Peyer's patch (tissue), 4 donors: ENCODE data around the gene SNX33. TPM values are rescaled to one million over a fixed set of nuclear protein-coding genes. Genes with fewer than 3 reads are reported as not detected.
A peak's percentile ranks its signal among the peaks of the same experiment; 100 is the strongest.
"Not testable (repeated sequence)": the region's sequence is repeated elsewhere in the genome, so short reads cannot be mapped to it uniquely, and the experiment has no call there.

ENCODE experiments used
- DNase-seq, 3 donors: peaks; one replicate each; pipeline ENCODE4 v3.0.0-alpha.2; 2017 to 2019
- H3K27ac ChIP-seq, 4 donors: fragments of 200-600 bp; sonication (generic); one replicate each; pipeline ENCODE4 v1.5.1; 2016 to 2019
- H3K27me3 ChIP-seq, 2 donors: fragments of 200-600 bp; sonication (generic); one replicate each; pipeline ENCODE4 v1.5.1; 2019
- H3K36me3 ChIP-seq, 3 donors: fragments of 200-600 bp; sonication (generic); one replicate each; pipeline ENCODE4 v1.5.1; 2016 to 2019
- H3K4me1 ChIP-seq, 4 donors: fragments of 200-600 bp; sonication (generic); one replicate each; pipeline ENCODE4 v1.5.1; 2016 to 2019
- H3K4me3 ChIP-seq, 4 donors: fragments of 200-600 bp; sonication (generic); 1 replicate in 3 of 4; 2 replicates in 1 of 4; pipeline ENCODE4 v1.5.1; 2016 to 2019; ENCODE audit warnings: mild to moderate bottlenecking in 1 of 4
- H3K9me3 ChIP-seq, 4 donors: fragments of 200-600 bp; sonication (generic); one replicate each; pipeline ENCODE4 v1.5.1; 2016 to 2019; ENCODE audit warnings: mild to moderate bottlenecking in 1 of 4
- CTCF ChIP-seq, 6 experiments: fragments of 450-650 bp in 4 of 6; fragments of 200-600 bp in 2 of 6; sonication (generic) in 1 of 6; IDR thresholded peaks; one replicate each; pipeline ENCODE4 v1.5.1; 2017 to 2019; ENCODE audit warnings: antibody characterized with exemption in 6 of 6, mild to moderate bottlenecking in 3 of 6, moderate library complexity in 1 of 6
- POLR2A ChIP-seq, 2 donors: fragments of 450-650 bp; IDR thresholded peaks; one replicate each; pipeline ENCODE4 v1.5.1; 2017; ENCODE audit warnings: antibody characterized with exemption in 2 of 2, mild to moderate bottlenecking in 2 of 2, moderate library complexity in 2 of 2
- total RNA-seq, 4 donors: library from RNA; depleted of rRNA; stranded (reverse); fragments of >200 nt; gene quantifications; one replicate each; pipeline ENCODE4 v1.1.0, GENCODE V29; 2016

The SNX33 gene
- total RNA-seq, 4 donors from 2014 or later, result 35.5 to 53.7 (median 49.5) TPM

GRCh38 chr15:75697523-75697922 lies 49.8 kb downstream of the SNX33 start:
- DNase-seq, result no peak
- H3K36me3 ChIP-seq, result no peaks in the 10 kb centered on the region
- peaks cover 0 to 45% (median 10%) of the 10 kb centered on the region in 4 donors for H3K4me1 ChIP-seq
- H3K27ac ChIP-seq, result peak overlapping the region in 2 of 4 donors; percentile 52 to 80
- TF ChIP-seq POLR2A (IDR thresholded peaks at IDR 0.05) (no peak), CTCF (IDR thresholded peaks at IDR 0.05) (no peak)
- H3K4me3 ChIP-seq, result no peak overlapping the region
- no peaks in the 10 kb centered on the region for H3K27me3 ChIP-seq
- no peaks in the 10 kb centered on the region for H3K9me3 ChIP-seq

GRCh38 chr15:75697974-75698747 lies 50.4 kb downstream of the SNX33 start:
- H3K9me3 ChIP-seq, DNase-seq, H3K36me3 ChIP-seq, H3K4me3 ChIP-seq, H3K27me3 ChIP-seq: not testable (repeated sequence)
- Histone ChIP-seq H3K4me1 (peaks cover 0 to 45% (median 10%) of the 10 kb centered on the region in 4 donors), H3K27ac (peak overlapping the region in 2 of 4 donors; percentile 34 to 80)

- H3K27ac ChIP-seq, result peak overlapping the region in 3 of 4 donors; percentile 25 to 80 (median 34)
- not testable (repeated sequence) for H3K36me3 ChIP-seq, H3K27me3 ChIP-seq, H3K9me3 ChIP-seq, DNase-seq, H3K4me3 ChIP-seq
- peaks cover 0 to 37% (median 6%) of the 10 kb centered on the region in 4 donors for H3K4me1 ChIP-seq
Measured at GRCh38 chr15:75699517-75699916, 51.8 kb downstream of the SNX33 start.

GRCh38 chr15:75699961-75700874 lies 52.5 kb downstream of the SNX33 start:
- DNase-seq, result peak in 1 of 3 donors; percentile 28
- H3K9me3 ChIP-seq, H3K36me3 ChIP-seq, H3K4me3 ChIP-seq, H3K27me3 ChIP-seq: not testable (repeated sequence)
- Histone ChIP-seq H3K27ac (peak overlapping the region in 3 of 4 donors; percentile 25 to 80 (median 62)), H3K4me1 (peaks cover 0 to 37% (median 4%) of the 10 kb centered on the region in 4 donors)

- Histone ChIP-seq H3K27ac (peak overlapping the region in 2 of 4 donors; percentile 19 to 80), H3K4me1 (peaks cover 0 to 30% (median 2%) of the 10 kb centered on the region in 4 donors)
- DNase-seq, H3K36me3 ChIP-seq, H3K9me3 ChIP-seq, H3K27me3 ChIP-seq, H3K4me3 ChIP-seq: not testable (repeated sequence)
Measured at GRCh38 chr15:75701071-75702003, 53.6 kb downstream of the SNX33 start.

- H3K27me3 ChIP-seq, result no peaks in the 10 kb centered on the region
- H3K4me1 ChIP-seq, result peaks cover 0 to 29% (median 2%) of the 10 kb centered on the region in 4 donors
- no peak for DNase-seq
- no peak overlapping the region for H3K4me3 ChIP-seq
- peak overlapping the region in 2 of 4 donors; percentile 19 to 59 for H3K27ac ChIP-seq
- no peaks in the 10 kb centered on the region for H3K36me3 ChIP-seq
- TF ChIP-seq POLR2A (IDR thresholded peaks at IDR 0.05), result no peak
- TF ChIP-seq CTCF (IDR thresholded peaks at IDR 0.05), result no peak
- H3K9me3 ChIP-seq, result no peaks in the 10 kb centered on the region
Measured at GRCh38 chr15:75702436-75702835, 54.7 kb downstream of the SNX33 start.

GRCh38 chr15:75703440-75704262 lies 55.9 kb downstream of the SNX33 start:
- not testable (repeated sequence) for H3K36me3 ChIP-seq, H3K4me3 ChIP-seq, H3K9me3 ChIP-seq, DNase-seq, H3K27me3 ChIP-seq
- H3K27ac ChIP-seq, result peak overlapping the region in 1 of 4 donors; percentile 61
- peaks cover 0 to 29% (median 2%) of the 10 kb centered on the region in 4 donors for H3K4me1 ChIP-seq
